GM19035 (cell line): Measurements from ENCODE around the gene CLASRP.
"Not testable (repeated sequence)": the region's sequence is repeated elsewhere in the genome, so short reads cannot be mapped to it uniquely, and the experiment has no call there.

ENCODE experiments used
- ATAC-seq: cut with Tn5 transposase; IDR thresholded peaks from one replicate; pipeline ENCODE4 v1.9.1; 2021; ENCODE audit not compliant: unreplicated experiment

Gene CLASRP, protein sequence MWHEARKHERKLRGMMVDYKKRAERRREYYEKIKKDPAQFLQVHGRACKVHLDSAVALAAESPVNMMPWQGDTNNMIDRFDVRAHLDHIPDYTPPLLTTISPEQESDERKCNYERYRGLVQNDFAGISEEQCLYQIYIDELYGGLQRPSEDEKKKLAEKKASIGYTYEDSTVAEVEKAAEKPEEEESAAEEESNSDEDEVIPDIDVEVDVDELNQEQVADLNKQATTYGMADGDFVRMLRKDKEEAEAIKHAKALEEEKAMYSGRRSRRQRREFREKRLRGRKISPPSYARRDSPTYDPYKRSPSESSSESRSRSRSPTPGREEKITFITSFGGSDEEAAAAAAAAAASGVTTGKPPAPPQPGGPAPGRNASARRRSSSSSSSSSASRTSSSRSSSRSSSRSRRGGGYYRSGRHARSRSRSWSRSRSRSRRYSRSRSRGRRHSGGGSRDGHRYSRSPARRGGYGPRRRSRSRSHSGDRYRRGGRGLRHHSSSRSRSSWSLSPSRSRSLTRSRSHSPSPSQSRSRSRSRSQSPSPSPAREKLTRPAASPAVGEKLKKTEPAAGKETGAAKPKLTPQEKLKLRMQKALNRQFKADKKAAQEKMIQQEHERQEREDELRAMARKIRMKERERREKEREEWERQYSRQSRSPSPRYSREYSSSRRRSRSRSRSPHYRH

GRCh38 chr19:45038931-45039893 is at the start of gene CLASRP:
Gene CLASRP, plus strand, starts transcription at chr19:45039045. Its CDS starts 1,168 bp downstream, at chr19:45040213.
- peak; percentile 88 for ATAC-seq

DNA sequence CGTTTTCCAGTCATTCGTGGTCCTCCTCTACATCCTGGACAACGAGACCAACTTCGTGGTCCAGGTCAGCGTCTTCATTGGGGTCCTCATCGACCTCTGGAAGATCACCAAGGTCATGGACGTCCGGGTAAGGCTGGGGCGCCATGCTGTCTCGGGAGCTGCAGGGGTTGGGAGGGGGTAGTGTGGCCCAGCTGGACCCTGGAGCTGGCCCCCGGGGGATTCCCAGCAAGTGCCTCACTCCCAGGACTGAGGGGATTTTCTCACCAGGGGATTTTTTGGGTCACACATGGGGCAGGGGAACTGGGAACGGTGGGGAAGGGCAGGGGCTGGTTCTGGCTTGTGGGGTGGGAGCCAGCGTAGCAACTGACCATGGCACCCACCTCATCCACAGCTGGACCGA is 48.4 kb upstream of the CLASRP start:
- no peak for ATAC-seq

DNA sequence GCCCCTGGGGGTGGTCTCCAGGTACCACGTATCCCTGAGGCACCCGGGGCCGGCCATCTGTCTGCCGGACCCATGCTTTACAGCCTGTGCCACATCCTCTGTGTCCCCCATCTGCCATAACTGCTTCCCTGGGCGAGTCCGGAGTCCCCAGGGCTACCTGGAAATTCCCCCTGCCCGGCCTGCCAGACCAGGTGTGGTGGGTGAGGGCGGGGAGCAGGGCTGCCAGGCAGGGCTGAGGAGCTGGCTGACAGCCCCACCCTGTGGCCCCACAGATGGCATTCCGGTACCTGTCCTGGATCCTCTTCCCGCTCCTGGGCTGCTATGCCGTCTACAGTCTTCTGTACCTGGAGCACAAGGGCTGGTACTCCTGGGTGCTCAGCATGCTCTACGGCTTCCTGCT is 47.9 kb upstream of the CLASRP start:
- ATAC-seq = no peak

- ATAC-seq = no peak
These were observed 46.3 kb upstream of the CLASRP start for GRCh38 chr19:44992336-44993163.

DNA sequence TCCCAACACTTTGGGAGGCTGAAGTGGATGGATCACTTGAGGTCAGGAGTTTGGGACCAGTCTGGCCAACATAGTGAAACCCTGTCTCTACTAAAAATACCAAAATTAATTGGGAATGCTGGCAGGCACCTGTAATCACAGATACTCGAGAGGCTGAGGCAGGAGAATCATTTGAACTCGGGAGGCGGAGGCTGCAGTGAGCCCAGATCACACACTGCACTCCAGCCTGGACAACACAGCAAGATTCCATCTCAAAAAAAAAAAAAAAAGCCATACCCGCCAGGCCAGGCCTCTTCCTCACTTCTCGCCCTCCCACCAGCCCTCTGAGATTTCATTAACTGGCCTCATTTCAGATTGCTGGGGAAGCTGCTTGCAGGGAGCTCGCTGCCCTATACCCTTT is 45.3 kb upstream of the CLASRP start:
- ATAC-seq = no peak

DNA sequence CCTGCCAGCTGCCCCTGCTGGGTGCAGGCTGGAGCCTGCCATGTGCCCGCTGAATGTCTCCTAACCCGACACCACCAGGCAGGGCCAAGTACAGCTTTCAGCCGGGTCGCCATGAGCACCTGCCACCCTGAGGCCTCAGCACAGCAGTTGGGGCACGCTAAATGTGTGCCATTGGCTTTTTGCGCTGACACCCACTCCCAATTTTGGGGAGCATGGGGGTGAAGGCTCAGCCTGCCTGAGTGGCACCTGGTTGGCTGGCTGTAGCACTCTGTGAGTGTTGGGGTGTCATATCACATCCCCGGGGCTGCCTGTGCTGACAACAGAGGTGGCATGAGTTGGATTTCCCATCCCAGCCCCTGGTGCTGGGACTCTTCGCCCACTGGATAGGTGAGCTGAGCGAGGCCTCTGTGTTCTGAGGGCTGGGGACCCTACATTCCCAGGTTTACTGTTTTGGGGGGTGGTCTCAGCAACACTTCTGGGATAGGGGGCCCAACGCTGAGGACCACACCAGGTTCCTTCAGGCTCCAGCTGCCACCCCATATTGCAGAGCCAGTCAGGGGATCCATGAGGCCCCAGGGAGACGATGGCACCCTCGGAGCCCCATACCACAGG is 44.8 kb upstream of the CLASRP start:
- no peak for ATAC-seq

GRCh38 chr19:44998025-44998424 is 40.8 kb upstream of the CLASRP start:
- no peak for ATAC-seq

GRCh38 chr19:44999131-44999925 is 39.5 kb upstream of the CLASRP start:
- not testable (repeated sequence) for ATAC-seq

DNA sequence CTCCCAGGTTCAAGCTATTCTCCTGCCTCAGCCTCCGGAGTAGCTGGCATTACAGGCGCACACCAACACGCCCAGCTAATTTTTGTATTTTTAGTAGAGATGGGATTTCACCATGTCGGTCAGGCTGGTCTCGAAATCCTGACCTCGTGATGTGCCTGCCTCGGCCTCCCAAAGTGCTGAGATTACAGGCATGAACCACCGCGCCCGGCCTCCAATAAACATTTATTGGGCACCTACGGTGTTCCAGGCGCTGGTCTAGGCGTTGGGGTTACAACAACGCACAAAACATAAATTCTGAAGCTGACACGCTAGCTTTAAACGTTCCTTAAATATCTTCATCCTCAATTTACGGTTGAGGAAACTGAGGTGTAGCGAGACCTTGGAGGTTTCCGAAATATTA is 38.2 kb upstream of the CLASRP start:
- ATAC-seq = not testable (repeated sequence)

DNA sequence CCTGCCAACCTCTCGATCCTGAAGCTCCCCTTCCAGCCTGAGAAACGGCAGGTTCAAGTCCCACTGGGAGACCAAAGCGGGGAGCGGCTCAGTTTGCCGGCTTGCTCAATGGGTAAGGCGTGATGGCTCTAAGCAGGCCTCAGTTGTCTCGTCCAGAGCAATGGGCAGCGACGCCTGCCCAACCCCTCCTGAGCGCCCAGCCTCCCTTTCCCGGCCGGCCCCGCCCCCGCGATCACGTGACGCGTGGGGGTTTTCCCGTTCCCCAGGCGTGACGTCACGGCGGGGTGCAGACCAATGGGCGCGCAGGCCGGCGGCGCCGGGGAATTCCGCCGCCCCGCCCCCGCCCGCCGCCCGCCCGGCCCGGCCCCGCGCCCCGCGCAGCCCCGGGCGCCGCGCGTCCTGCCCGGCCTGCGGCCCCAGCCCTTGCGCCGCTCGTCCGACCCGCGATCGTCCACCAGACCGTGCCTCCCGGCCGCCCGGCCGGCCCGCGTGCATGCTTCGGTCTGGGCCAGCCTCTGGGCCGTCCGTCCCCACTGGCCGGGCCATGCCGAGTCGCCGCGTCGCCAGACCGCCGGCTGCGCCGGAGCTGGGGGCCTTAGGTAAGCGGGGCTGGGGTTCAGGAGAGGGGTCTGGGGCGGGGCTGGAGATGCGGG is 37.6 kb upstream of the CLASRP start, which contains the start of gene RELB:
Gene RELB, plus strand, starts transcription at position 378 of the 653 bp plus-strand sequence. Its CDS starts 116 bp downstream, at position 494.
- peak; percentile 55 for ATAC-seq

GRCh38 chr19:45003485-45003884 is 35.4 kb upstream of the CLASRP start:
- ATAC-seq = no peak

DNA sequence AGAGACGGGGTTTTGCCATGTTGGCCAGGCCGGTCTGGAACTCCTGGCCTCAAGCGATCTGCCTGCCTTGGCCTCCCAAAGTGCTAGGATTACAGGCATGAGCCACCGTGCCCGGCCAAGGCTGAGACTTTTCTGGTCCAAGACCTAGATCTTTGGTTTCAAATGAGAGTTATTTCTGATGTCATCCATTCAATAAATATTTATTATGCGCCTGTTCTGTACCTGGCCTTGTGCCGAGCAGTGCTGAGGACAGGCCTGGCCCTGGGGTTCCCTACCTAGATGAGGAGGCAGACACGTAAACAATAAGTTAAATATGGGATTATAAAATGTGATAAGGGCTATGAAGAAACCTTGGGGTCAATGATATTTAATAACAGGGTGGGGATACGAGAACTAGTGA is 33.1 kb upstream of the CLASRP start:
- ATAC-seq = no peak

- no peak for ATAC-seq
These were observed 30.3 kb upstream of the CLASRP start for GRCh38 chr19:45008552-45008951.

GRCh38 chr19:45009625-45010255 is 29.1 kb upstream of the CLASRP start:
- ATAC-seq = no peak

DNA sequence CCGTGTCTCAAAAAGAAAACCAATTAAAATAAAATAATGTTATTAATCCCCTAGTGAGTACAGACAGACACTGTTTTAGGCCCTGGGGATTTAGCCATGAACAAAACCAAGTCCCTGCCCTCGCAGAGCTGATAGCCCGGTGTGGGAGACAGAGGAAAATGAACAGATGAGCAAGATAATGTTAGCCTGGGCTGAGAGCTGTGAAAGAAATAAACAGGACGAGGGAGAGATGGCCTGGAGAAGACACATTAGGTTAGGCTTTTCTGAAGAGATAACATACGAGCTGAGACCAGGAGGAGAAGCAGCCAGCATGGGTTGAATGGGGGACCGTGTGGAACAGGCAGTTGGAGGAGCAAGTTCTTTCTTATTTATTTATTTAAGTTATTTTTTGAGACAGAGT is 28.5 kb upstream of the CLASRP start:
- ATAC-seq = no peak

DNA sequence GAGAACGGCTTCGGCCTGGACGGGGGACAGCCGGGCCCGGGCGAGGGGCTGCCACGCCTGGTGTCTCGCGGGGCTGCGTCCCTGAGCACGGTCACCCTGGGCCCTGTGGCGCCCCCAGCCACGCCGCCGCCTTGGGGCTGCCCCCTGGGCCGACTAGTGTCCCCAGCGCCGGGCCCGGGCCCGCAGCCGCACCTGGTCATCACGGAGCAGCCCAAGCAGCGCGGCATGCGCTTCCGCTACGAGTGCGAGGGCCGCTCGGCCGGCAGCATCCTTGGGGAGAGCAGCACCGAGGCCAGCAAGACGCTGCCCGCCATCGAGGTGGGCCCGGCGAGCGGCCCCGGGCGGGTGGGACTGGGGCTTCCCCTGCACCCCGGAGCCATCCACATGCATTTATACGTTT is 26.9 kb upstream of the CLASRP start:
- no peak for ATAC-seq

DNA sequence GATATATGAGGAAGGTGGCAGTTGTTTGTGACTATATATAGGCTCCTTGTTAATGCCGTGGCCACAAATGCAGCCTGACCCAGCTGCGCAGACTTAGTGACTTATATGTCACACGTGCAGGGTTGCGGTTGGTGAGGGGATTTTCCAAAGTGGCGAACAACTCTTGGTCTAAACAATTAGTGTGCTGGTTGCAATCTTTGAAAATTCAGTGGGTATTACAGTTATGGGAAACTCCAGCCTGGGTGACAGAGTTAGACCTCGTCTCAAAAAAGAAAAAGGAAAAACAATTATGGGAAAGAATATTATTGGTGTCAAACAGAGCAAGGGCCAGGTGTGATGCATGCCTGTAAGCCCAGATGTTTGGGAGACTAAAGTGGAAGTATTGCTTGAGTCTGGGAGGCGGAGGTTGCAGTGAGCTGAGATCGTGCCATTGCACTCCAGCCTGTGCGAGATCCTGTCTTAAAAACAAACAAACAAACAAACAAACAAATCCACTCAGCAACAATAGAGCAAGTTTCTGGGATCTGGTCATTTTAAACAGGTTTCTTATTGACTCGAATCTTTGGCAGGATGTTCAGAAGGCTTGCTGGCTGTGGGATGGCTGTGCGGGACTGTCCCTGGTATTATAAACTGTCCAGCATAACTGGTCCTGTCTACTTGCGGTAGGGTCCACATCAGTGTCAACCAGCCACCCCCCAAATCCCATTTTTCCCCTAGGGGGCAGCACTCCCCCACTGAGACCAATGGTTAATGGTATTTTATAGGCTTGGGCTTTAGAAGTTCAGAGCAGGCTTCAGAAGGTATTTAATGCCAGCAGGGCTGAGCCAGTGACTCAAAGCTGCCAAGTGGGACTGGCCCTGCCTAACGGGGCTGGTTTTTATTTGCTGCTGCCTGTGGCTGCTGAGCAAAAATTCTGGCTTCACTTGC is 22.2 kb upstream of the CLASRP start:
- ATAC-seq = peak; percentile 82
